NOMO-1 treated with dmso at 0.1 percent for 144 hours (cell line): ENCODE data around the gene VWA2.

Experiments used
- DNase-seq: peaks from one replicate; lab custom pipeline; 2025; ENCODE audit not compliant: unreplicated experiment; lab: John Stamatoyannopoulos, UW

Gene VWA2, protein sequence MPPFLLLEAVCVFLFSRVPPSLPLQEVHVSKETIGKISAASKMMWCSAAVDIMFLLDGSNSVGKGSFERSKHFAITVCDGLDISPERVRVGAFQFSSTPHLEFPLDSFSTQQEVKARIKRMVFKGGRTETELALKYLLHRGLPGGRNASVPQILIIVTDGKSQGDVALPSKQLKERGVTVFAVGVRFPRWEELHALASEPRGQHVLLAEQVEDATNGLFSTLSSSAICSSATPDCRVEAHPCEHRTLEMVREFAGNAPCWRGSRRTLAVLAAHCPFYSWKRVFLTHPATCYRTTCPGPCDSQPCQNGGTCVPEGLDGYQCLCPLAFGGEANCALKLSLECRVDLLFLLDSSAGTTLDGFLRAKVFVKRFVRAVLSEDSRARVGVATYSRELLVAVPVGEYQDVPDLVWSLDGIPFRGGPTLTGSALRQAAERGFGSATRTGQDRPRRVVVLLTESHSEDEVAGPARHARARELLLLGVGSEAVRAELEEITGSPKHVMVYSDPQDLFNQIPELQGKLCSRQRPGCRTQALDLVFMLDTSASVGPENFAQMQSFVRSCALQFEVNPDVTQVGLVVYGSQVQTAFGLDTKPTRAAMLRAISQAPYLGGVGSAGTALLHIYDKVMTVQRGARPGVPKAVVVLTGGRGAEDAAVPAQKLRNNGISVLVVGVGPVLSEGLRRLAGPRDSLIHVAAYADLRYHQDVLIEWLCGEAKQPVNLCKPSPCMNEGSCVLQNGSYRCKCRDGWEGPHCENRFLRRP

DNA sequence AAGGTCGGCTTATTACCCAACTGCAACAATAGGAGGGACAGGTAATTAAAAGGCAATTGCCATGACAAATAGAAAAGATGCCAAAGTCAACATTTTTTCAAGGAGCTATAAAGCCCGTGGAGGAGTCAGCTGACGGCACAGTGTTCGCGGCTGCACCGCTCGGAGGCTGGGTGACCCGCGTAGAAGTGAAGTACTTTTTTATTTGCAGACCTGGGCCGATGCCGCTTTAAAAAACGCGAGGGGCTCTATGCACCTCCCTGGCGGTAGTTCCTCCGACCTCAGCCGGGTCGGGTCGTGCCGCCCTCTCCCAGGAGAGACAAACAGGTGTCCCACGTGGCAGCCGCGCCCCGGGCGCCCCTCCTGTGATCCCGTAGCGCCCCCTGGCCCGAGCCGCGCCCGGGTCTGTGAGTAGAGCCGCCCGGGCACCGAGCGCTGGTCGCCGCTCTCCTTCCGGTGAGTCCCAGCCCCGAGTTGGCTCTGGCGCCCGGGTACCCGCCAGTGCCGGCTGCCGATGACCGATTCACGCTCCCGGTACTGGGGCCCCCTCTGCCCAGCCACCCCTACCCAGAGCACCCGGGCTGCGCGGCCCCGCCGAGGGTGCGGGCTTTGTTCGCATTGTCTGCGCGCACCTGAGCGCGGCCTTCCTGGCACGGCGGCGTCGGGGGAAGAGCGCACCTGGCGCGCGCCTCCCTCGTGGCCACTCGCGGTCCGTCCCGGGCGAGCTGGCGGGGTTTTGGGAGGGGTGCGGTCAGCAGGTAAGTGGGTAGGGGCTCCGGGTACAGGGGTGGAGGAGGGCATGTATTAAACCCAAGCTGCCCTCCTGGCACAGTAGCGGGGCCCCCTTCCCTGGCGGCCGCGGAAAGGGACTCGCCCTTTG, at the start of gene VWA2:
Gene VWA2, plus strand, starts transcription at position 138 of the 877 bp plus-strand sequence. CDS start 9,460 bp downstream, outside the sequence.
- DNase-seq: no peak

DNA sequence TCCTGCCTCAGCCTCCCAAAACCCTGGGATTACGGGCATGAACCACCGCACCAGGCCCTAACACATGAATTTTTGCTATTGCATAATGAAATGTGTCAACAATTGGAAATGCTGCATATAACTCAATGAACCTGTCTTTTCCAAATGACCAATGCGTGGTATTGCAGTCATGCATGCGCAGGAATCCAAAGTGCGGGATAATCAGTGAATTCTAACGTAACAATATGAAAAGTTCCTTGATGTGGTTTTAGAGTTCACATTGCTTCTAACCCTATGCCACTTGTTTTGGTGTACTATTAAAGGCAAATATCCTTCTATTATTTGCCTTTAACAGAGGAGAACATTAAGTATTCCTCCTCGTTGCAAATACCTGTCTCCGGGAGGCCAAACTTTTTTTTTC, 49.4 kb upstream of the VWA2 start:
- DNase-seq: no peak

DNA sequence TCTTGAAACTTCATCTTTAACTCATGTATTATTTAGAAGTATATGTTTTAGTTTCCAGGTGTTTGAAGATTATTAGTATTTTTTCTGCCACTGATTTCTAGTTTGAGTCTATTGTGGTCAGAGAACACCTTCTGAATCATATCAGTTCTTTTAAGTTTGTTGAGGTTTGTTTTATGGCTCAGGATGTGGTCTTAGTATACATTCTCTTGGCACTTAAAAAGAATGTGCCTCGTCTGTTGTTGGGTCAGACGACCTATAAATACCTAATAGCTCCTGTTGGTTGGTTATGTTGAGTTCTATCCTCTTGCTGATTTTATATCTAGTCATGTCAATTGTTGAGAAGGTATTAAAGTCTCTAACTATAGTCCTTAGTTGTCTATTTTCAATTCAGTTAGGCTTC, 44.0 kb upstream of the VWA2 start:
- no peak for DNase-seq

DNA sequence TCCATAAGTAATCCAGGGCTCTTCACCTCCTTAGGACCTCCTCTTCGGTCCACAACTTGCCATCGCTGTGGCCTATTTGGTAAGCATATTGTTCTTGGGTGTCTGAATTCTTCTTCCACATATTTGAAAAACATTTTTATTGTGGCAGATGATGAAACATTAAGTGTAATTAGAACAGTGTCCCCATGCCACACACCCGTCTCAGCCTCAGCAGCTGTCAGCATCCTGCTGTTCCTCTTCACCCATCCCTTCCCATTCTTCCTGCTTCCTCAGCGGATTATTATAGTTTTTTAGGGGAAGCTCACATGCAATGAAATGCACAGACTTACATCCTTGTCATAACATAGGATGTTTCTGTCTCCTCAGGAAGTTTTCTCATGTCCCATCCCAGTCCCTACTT, 39.8 kb upstream of the VWA2 start:
- no peak for DNase-seq

DNA sequence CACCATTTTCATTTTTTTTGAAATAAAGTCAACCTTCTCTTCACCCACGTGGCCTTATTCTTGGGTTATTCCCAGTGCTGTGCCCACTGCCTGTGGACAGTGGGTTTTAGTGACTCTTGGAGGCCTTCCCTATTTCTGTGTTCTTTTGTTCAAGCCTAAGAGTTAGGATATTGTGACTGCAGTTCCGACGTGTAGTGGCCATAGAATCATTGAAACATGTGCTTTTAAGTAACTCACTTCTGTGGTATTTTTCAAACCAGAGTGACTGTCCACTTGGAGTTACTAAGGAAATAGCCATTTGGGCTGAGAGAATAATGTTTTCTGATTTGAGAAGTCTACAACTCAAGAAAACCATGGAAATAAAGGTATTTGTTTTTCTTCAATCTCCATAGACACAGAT, 36.2 kb upstream of the VWA2 start:
- DNase-seq: no peak

DNA sequence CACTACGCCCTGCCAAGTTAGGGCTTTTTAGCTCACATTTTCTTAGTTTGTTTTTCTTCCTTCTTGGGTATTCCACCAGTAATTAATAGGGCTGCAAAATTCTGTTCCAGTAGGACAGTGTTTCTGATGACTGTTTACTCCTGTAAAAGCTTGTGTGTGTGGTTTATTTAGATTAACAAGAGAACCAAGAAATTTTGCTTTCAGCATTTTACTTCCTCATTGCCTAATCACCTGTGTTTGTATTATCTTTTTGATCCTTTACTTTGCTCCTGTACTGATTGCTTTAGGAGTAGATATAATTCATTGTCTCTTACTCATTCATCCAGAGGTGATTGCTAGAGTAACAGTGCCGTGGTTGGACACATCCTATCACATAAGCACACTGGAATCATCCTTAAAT, 32.2 kb upstream of the VWA2 start:
- DNase-seq: no peak

DNA sequence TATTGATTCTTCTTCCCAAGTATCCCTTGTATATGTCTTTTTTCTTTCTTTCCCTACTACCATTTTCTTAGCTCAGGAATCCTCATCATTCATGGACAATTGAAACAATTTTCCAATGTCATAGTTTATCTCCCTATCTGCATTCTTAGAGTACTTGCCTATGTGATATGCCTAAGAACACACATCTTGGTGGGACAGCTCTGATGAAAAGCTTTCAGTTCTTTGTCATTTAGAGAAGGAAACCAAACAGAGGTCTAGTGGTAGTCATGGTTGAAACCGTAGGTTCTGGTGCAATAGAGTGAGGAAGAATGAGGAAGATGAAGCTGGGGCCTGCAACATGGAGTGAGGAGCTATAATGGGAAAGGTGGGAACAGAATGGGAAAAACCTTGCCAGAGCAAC, 31.7 kb upstream of the VWA2 start:
- DNase-seq: no peak

DNA sequence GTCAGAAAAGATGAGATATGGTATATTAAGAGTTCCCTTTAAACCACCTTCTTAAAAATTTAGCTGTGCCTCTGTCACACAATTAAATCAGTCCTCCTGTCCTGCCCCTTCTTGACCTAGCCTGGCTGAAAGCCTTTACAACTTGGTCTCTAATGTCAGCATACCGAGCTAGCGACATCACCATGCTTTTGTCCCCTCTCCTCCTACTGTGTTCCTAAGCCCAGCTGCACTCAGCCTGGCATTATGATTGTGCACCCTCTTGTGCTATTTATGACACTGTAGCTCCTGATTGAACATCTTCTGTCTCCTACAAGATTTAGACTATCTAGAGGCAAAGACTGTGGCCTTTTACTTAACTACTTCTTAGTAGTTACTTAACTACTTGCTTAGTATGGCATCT, 30.7 kb upstream of the VWA2 start:
- no peak for DNase-seq

DNA sequence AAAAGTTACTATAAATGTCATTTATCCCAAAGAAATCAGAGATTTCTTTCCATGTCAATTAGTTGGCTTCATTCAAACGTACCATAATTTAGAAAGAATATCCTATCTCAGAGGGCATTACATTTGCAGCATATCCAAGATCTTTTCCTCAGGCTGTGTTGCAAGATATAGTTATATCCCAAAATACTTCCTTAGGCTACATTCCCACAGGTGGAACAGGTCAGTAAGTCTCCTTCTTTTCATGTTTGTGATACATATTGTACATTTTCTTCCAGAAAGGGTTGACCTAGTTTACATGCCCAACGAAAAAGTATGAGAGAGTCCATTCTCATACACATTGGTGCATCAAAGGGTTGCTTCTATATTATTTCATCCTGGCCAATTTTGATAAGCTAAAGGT, 26.9 kb upstream of the VWA2 start:
- no peak for DNase-seq

DNA sequence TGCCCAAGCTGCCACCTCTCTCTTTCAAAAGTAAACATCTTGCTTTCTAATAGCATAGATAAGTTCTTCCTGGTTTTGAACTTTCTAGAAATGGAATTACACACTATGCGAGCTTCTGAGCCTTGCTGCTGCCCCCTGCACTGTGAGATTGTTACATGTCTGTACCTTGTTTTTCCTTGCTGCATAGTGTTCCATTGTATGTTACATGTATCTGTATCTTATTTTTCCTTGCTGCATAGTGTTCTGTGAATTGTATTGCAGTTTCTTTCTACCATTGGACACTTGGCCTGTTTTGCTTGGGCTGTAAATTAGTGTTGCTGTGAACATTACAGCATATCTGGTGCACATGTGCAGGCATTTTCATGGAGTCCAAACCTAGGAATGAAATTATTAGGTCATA, 24.0 kb upstream of the VWA2 start:
- no peak for DNase-seq

DNA sequence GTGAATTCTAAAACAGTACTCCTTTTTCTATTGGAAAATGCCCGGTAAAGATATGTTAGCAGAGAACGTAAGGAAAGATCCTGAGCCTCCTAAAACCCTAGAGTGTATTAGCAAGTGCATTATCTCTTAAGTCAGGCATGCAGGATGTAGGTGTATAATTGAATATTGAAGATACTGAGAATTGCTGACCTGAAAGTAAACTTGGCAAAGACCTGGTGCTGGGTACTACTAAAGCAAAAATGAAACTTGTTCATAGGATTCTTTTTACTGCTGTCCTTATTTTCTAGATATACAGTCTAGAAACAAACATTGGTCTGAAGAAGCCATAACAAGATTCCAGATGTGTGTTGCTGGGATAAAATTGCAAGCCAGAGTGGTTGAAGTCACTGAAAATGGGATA, 18.8 kb upstream of the VWA2 start:
- DNase-seq: no peak

DNA sequence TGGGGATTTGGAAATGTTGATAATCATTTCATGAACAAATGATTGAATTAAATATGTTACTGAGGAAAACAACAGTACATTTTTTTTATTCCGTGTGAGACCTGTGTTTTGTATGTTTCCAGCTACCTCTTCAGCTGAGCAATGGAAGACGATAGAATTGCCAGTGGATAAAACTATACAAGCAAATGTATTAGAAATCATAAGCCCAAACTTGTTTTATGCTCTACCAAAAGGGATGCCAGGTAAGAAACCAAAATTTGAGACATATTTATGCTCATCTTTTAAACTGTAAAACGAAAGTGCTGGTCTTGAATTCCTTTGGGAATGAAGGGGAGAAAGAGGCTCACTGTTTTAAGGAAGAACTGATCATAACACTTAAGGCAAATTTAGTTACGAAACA, 17.8 kb upstream of the VWA2 start:
- DNase-seq: no peak

DNA sequence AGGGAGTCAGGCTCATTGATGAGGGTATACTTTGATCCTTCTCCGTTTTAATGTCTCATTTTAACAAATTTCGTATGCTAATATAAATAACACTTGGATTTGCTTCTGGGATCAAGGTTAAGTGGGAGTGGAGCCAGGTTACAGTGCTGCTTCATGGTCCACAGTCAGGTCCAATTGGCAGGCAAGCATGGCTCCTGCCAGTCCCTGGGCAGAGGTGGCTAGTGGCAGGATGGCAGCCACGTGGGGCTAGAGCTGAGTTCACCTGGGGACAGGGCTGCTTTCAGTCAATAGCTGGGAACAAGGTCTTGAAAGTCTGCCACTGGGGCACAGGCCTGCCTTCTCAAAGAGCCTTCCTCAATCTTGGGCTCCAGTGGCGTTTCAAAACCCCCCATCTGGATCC, 16.0 kb upstream of the VWA2 start:
- no peak for DNase-seq

DNA sequence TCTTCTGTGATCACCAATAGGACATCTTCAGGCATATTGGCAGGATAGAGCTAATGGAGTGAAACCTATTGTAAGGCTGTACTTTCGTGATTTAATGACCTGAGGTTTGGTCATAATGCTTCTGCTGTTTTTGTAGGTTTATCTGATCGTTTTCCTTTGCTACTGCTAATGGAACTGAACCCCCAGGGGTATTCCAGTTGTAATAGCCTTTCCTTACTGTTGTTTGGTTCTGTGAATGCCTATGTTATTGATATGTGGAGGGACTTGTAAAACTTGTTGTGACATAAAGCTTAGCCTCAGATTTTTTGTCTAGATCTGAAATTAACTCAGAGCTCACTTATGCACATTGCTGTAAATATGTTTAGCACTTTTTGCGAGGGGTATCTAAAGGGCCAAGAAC, 10.9 kb upstream of the VWA2 start:
- no peak for DNase-seq

DNA sequence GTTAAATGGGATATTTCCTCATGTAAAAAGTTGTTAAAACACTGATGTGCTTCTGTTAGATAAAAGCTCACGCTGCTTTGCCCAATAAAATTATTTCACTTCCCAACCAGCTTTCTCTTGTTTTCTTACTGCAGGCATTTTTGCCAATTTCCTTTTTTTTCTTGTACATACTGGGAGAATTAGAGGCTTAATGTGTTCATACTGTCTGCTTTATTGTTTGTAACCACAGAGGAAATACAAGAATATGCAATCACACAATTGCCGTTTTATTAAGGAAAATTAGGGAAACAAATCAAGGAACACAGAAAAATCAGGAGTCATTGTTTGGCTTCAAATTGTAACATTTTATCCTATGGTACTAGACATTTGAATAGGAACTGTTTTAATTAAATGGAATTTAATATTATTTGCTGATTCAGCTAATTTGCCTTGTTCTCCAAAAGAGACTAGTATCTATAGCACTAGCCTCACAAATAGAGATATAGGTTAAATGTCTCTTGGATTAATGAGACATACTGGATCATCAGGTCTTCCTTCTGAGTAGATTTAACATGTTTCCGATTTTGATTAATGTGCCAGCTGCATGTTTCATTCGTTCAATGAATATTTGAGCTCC, 6.4 kb upstream of the VWA2 start:
- DNase-seq: no peak

DNA sequence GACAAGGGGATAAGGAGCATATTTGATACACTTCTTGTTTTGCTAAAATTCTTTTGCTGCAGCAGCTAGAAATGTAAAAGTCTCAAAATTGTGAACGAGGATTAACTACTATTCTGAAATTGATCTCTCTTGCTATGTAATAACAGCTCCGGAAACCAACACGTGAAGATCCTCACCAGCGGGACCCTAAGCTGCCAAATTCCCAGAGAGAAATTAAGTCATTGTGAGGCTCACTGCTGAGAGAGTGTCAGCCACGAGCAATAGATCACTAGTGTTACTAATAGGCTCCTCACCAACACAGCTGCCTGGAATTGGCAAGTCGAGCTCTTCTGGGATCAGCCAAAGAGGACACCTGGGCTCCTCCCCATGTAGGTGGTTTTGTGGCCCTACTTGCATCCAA, 5.6 kb upstream of the VWA2 start:
- no peak for DNase-seq

DNA sequence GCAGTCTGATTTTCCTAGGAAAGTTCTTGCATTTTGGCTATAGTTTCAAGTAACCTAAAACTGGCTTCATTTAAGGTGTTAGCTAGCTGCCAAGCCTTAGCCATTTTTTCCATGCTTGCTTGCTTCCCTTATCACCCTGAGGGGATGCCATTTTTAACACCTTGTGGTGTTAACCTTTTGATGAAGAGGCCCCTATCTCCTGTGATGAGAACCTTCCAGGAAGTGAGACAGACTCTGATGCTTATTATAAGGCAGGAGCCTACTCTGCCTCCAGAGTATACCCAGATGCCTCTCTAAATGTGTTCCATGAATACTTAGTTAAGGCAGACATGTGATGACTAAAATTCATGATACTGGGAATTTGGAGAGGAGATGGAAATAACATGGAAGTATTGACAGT, 4.9 kb upstream of the VWA2 start:
- DNase-seq: no peak

DNA sequence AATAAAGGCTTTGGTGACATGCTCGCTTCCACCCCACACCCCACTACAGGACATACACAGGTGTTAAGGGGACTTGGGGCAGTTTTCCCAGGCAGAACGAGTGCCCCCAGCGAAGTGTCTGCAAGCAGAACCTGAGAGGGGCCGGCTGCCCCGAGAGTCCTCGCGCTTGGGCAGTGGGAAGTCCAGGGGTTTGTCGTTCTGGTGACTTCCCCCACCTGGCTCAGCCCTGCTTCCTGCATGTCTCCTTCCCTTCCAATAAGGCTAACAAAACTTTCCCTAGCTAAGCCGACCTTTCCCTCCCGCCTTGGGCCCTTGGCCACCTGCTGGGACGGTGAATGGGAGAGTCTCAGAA, 916 bp downstream of the VWA2 start:
- no peak for DNase-seq

DNA sequence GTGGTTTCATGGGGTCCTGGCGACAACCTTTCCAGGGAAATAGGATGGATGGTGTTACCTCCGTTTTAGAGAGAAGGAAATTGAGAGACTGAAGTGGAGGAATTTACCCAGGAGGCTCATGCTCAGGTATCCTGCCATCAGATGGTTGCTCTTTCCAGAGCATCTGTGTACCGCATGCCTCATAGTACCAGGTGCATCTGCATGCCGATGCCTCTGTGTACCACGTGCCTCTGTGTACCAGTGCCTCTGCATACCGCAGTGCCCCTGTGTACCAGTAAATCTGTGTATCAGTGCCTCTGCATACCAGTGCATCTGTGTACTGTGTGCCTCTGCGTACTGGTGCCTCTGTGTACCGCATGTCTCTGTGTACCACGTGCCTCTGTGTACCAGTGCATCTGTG, 3.2 kb downstream of the VWA2 start:
- DNase-seq: no peak

DNA sequence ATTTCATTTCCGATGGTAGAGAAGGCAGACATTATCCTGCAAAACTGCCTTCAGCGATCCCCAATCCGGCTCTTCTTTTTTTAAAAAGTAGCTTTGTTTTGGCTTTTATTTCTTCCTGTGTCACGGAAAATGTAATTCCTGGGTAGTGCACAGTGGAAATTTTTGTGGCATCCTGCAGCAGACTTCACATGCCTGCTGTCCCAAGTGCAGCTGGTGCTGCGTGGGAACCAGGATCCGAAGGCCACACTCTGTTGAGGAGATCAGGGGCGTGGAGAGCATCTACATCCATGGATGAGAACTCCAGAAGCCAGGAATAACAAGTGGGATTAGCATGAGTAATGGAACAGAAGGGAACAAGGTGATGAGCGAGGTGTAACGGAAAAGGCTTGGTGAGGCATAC, 4.6 kb downstream of the VWA2 start:
- no peak for DNase-seq

DNA sequence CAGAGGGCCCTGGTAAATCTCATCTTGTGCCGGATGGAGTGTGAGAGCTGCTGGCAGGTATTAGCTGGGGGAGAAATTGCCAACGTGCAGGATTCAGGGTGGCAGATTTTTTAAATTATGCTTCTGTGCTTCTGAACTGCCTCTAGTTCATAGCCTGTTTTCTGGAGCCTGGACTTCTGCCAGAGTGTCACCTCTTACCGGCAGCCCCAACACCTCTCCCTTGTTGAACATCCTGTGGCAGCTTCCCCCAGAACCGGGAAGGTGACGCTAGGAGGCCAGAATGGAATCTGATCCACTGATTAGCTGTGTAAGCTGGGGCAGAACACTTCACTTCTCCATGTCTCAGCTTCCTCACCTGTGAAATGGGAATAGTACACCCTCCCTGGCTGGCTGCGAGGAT, 5.1 kb downstream of the VWA2 start:
- no peak for DNase-seq
